ENCODE results near the gene OR1L1.

Gene OR1L1

GRCh38 chr9:122684851-122685250 lies 23.3 kb downstream of the OR1L1 start:
- no peak for DNase-seq (ENCODE audit: insufficient read length, low spot score)
- TF ChIP-seq CTCF (IDR thresholded peaks at IDR 0.05; ENCODE audit: insufficient read depth, missing control alignments) = no peak
- no peak for FAIRE-seq

GRCh38 chr9:122695696-122696095 lies 34.2 kb downstream of the OR1L1 start:
- TF ChIP-seq CTCF (IDR thresholded peaks at IDR 0.05; ENCODE audit: insufficient read depth, missing control alignments) = no peak
- no peak for FAIRE-seq
- DNase-seq (ENCODE audit: insufficient read length, low spot score) = no peak
